Ascending aorta (tissue), 2 donors: Measurements from ENCODE around the gene PPP4C. TPM values are rescaled to one million over a fixed set of nuclear protein-coding genes. Genes with fewer than 3 reads are reported as not detected.
"Not testable (repeated sequence)": the region's sequence is repeated elsewhere in the genome, so short reads cannot be mapped to it uniquely, and the experiment has no call there.

Experiments
- DNase-seq, 2 donors: peaks; one replicate each; pipeline ENCODE4 v3.0.0-alpha.2; 2019; ENCODE audit warnings: low spot score in 2 of 2
- H3K27ac ChIP-seq, 2 donors: fragments of 200-600 bp; sonication (generic); one replicate each; pipeline ENCODE4 v1.5.1; 2016 to 2017; ENCODE audit warnings: mild to moderate bottlenecking in 1 of 2
- H3K27me3 ChIP-seq: fragments of 200-600 bp; sonication (generic); one replicate; pipeline ENCODE4 v1.5.1; 2017
- H3K36me3 ChIP-seq, 2 donors: fragments of 200-600 bp; sonication (generic); one replicate each; pipeline ENCODE4 v1.5.1; 2016
- H3K4me1 ChIP-seq, 2 donors: fragments of 200-600 bp; sonication (generic); one replicate each; pipeline ENCODE4 v1.5.1; 2016 to 2017; ENCODE audit warnings: mild to moderate bottlenecking in 1 of 2
- H3K4me3 ChIP-seq, 2 donors: fragments of 200-600 bp; sonication (generic); one replicate each; pipeline ENCODE4 v1.5.1; 2016 to 2017; ENCODE audit warnings: mild to moderate bottlenecking in 1 of 2
- H3K9me3 ChIP-seq, 2 donors: fragments of 200-600 bp; sonication (generic); one replicate each; pipeline ENCODE4 v1.5.1; 2016
- intact Hi-C: fragments of 100-400 bp; cut with DNase I; formaldehyde crosslinking; loops from one replicate; pipeline ENCODE4 v1.15.1; 2023
- total RNA-seq: library from RNA; depleted of rRNA; stranded (reverse); fragments of >200 nt; gene quantifications from one replicate; pipeline ENCODE4 v1.1.0, GENCODE V29; 2016
- TF ChIP-seq, protein P1 (sequence below), 3 experiments: fragments of 200-600 bp in 2 of 3; fragments of 450-650 bp in 1 of 3; sonication (generic) in 2 of 3; IDR thresholded peaks; one replicate each; pipeline ENCODE4 v1.5.1; 2016 to 2019; ENCODE audit warnings: antibody characterized with exemption in 3 of 3, mild to moderate bottlenecking in 1 of 3, moderate library complexity in 1 of 3

Gene PPP4C
- total RNA-seq, 1 donor from 2014 or later, result 50.7 TPM

DNA sequence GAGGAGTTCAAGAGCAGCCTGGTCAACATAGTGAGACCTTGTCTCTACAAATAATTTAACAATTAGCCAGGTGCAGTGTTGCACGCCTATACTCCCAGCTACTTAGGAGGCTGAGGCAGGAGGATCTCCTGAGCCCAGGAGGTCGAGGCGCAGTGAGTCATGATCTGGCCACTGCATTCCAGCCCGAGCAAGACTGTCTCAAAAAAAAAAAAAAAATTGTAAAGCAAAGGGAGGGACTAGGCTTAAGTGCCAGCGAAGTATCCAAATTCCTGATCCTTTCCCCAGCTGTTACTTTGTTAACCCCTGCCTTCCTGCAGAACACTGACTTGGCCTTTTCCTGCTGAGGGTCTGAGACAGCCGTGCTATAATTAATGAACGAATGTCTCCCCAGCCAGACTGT is 34.9 kb downstream of the PPP4C start:
- TF ChIP-seq, protein P1, sequence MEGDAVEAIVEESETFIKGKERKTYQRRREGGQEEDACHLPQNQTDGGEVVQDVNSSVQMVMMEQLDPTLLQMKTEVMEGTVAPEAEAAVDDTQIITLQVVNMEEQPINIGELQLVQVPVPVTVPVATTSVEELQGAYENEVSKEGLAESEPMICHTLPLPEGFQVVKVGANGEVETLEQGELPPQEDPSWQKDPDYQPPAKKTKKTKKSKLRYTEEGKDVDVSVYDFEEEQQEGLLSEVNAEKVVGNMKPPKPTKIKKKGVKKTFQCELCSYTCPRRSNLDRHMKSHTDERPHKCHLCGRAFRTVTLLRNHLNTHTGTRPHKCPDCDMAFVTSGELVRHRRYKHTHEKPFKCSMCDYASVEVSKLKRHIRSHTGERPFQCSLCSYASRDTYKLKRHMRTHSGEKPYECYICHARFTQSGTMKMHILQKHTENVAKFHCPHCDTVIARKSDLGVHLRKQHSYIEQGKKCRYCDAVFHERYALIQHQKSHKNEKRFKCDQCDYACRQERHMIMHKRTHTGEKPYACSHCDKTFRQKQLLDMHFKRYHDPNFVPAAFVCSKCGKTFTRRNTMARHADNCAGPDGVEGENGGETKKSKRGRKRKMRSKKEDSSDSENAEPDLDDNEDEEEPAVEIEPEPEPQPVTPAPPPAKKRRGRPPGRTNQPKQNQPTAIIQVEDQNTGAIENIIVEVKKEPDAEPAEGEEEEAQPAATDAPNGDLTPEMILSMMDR (IDR thresholded peaks at IDR 0.05), result no peak
- Histone ChIP-seq H3K4me3 (no peak overlapping the region), H3K27ac (no peak overlapping the region), H3K36me3 (peaks cover 48 to 79% of the 10 kb centered on the region in 2 donors), H3K4me1 (no peaks in the 10 kb centered on the region), H3K9me3 (no peaks in the 10 kb centered on the region), H3K27me3 (no peaks in the 10 kb centered on the region)
- DNase-seq, result no peak
- intact Hi-C loops, result no loop called here

DNA sequence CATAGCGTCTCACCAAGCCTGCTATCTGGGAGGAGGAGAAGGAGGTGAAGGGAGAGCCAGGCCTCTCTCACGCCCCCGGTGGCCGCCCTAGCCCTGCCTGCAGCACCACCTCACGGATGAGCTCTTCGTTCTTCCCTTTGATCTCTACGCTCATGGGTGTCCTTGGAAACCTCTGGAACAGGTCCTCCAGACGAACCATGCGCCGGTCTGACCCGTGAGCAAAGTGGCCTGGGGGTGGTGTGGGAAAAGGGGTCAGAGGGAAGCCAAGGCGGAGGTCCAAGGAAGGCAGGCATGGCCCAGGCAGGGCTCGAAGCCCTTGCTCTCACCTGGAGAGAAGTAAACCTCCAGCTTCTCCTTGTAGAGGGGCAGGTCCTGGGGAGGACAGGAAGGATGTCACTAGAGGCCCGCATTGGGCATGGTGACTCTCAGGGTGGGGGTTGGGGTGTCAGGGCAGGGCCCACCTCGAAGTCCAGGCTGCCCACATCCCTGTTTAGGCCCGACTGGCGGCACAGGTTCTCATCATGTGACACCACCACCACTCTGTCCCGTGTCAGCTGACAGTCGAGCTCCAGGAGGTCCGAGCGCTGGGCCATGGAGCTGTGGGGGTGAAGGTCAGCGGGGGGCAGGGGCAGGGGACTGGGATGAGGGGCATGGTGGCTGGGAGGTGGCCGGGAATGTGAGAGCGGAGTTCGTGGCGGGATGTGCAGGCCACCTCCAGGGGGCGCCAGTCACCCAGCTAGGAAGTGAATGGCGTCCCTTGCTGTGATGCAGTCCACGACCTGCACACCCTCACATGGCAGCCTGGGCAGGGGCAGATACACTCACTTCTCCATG is 36.6 kb downstream of the PPP4C start:
- peak in 1 of 2 donors; percentile 79 for DNase-seq
- no peak overlapping the region for H3K27ac ChIP-seq
- intact Hi-C loops, result no loop called here
- no peaks in the 10 kb centered on the region for H3K9me3 ChIP-seq
- H3K4me3 ChIP-seq, result no peak overlapping the region
- H3K27me3 ChIP-seq, result no peaks in the 10 kb centered on the region
- TF ChIP-seq, protein P1 (IDR thresholded peaks at IDR 0.05), result peak; percentile 58 to 70 (median 62)
- H3K4me1 ChIP-seq, result no peaks in the 10 kb centered on the region
- H3K36me3 ChIP-seq, result peaks cover 55 to 83% of the 10 kb centered on the region in 2 donors

DNA sequence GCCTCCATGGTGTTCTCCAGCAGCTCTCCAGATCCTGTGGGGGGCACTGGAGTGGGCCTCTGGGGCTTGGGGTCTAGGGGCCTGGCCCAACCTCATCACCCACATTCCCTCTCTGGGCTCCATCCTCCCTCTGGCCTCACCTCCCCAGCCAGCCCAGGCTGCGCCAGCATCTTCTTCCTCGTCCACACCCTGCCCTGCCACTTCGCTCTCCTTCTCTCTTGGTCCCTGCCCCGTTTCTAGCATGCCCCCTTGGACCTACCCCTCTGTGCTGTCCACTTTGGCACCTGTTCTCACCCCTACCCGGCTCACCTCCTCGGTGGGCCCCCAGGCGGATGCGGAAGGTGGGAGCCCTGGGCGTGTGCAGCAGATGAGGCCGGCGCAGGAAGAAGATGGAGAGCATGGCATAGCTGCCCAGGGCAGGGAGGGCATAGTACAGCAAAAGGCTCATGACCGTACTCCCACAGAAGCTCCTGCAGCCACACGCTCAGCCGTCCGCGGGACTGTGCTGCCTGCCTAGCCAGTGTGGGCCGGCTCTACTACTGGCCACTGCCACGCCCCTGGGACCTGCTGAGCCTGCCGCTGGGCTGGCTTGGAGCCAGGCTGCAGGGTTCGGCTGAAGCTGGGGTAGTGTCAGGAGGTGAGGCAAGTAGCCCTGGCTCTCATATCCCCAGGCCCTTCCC is 37.4 kb downstream of the PPP4C start, which contains the start of gene GDPD3:
Gene GDPD3, minus strand, starts transcription at position 507 of the 680 bp plus-strand sequence. Its CDS starts 59 bp downstream, at position 448.
- peaks cover 55 to 83% of the 10 kb centered on the region in 2 donors for H3K36me3 ChIP-seq
- no peak for DNase-seq
- H3K4me3 ChIP-seq, result no peak within 1 kb of the TSS
- H3K27ac ChIP-seq, result no peak within 1 kb of the TSS
- no peaks in the 10 kb centered on the region for H3K9me3 ChIP-seq
- H3K27me3 ChIP-seq, result no peaks in the 10 kb centered on the region
- no peaks in the 10 kb centered on the region for H3K4me1 ChIP-seq
- intact Hi-C loops, result no loop called here
- TF ChIP-seq, protein P1 (IDR thresholded peaks at IDR 0.05), result no peak

GRCh38 chr16:30113711-30114333 is 38.0 kb downstream of the PPP4C start:
- H3K36me3 ChIP-seq, result peaks cover 55 to 85% of the 10 kb centered on the region in 2 donors
- TF ChIP-seq, protein P1 (IDR thresholded peaks at IDR 0.05), result no peak
- H3K9me3 ChIP-seq, result no peaks in the 10 kb centered on the region
- DNase-seq, result no peak
- no peak overlapping the region for H3K27ac ChIP-seq
- H3K4me1 ChIP-seq, result no peaks in the 10 kb centered on the region
- intact Hi-C loops, result no loop called here
- H3K4me3 ChIP-seq, result no peak overlapping the region
- H3K27me3 ChIP-seq, result no peaks in the 10 kb centered on the region

DNA sequence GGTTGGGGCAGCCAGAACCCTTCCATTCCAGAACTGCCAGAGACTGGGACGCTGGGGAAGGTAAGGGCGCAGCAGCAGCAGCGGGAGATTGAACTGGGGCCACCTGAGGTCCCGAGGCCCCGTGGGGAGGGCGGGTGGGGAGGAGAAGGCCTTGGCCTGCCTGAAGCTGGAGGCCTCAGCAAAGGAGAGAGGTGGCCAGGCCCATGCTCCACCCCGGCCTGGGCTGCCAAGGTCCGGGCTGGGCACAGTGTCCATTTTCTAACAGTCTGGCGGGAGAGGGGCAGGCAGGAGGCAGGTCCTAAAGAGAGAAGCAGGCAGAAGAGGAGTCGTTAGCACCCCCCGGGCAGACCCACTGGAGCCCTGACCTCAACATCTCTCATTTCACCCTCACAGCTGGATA is 38.6 kb downstream of the PPP4C start:
- H3K4me1 ChIP-seq, result no peaks in the 10 kb centered on the region
- DNase-seq, result no peak
- H3K4me3 ChIP-seq, result no peak overlapping the region
- no peaks in the 10 kb centered on the region for H3K27me3 ChIP-seq
- intact Hi-C loops, result no loop called here
- no peaks in the 10 kb centered on the region for H3K9me3 ChIP-seq
- H3K36me3 ChIP-seq, result peaks cover 55 to 88% of the 10 kb centered on the region in 2 donors
- TF ChIP-seq, protein P1 (IDR thresholded peaks at IDR 0.05), result no peak
- H3K27ac ChIP-seq, result no peak overlapping the region

GRCh38 chr16:30114833-30115232 is 39.0 kb downstream of the PPP4C start:
- H3K4me1 ChIP-seq, intact Hi-C loops, H3K27me3 ChIP-seq, H3K27ac ChIP-seq, DNase-seq, H3K4me3 ChIP-seq, H3K9me3 ChIP-seq: not testable (repeated sequence)
- peaks cover 57 to 88% of the 10 kb centered on the region in 2 donors for H3K36me3 ChIP-seq
